ENCODE data around the gene SLC6A8.
"Not testable (repeated sequence)": the region's sequence is repeated elsewhere in the genome, so short reads cannot be mapped to it uniquely, and the experiment has no call there.

SLC6A8 gene

DNA sequence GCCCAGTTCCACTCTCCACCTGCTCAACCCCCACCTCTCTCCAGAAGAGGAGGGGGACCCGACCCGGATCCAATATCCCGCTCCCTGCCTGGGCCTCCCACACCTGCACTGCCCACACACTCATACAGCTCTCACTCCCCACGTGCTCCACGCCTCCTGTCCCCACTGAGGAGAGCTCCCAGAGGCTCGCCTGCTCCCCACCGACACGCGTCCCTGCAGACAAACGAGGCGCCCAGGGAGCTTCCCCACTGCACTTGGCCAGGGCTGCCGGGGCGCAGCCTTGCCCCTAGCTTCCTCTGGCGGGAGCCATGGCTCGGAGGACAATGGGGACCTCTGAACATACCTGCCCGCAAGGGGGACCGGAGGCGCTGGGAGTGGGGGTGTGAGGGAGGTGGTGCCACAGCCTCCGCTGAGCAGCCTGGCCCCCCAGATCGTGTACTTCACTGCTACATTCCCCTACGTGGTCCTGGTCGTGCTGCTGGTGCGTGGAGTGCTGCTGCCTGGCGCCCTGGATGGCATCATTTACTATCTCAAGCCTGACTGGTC lies 5.0 kb downstream of the SLC6A8 start:
- in situ Hi-C loops (cut with MboI; ENCODE audit: low sequenced_read_pairs): no loop called here

DNA sequence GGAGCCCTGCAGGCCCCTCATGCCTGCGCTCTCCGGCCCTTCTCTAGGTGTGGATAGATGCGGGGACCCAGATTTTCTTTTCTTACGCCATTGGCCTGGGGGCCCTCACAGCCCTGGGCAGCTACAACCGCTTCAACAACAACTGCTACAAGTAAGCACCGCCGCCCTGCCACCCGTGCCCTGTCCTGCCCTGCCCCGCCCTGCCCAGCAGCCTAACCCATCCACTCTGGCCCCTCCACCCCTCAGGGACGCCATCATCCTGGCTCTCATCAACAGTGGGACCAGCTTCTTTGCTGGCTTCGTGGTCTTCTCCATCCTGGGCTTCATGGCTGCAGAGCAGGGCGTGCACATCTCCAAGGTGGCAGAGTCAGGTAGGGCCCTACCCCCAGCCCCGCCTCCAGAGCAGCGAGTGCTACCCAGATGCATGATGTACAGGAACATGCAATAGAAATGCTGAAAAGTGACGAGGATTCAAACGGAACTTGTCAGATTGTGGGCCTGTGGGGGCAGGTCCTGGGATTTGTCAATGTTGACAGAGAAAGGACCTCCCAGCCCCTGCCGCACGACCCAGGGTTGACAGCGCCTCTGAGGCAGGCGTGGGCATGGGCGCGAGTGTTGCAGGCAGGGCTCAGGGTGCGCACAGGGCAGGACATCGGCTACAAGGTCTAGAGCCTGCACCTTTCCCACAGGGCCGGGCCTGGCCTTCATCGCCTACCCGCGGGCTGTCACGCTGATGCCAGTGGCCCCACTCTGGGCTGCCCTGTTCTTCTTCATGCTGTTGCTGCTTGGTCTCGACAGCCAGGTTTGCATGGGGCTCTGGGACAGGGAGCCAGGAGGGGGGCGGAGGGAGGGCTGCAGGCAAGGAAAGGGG lies 5.7 kb downstream of the SLC6A8 start:
- in situ Hi-C loops (cut with MboI; ENCODE audit: low sequenced_read_pairs): no loop called here

- in situ Hi-C loops (cut with MboI; ENCODE audit: low sequenced_read_pairs): not testable (repeated sequence)
These were observed 6.5 kb downstream of the SLC6A8 start for GRCh38 chrX:153694256-153694655.

GRCh38 chrX:153694687-153695270 lies 7.1 kb downstream of the SLC6A8 start:
- in situ Hi-C loops (cut with MboI; ENCODE audit: low sequenced_read_pairs): no loop called here

GRCh38 chrX:153696100-153696499 lies 8.4 kb downstream of the SLC6A8 start:
- in situ Hi-C loops (cut with MboI; ENCODE audit: low sequenced_read_pairs): no loop called here

DNA sequence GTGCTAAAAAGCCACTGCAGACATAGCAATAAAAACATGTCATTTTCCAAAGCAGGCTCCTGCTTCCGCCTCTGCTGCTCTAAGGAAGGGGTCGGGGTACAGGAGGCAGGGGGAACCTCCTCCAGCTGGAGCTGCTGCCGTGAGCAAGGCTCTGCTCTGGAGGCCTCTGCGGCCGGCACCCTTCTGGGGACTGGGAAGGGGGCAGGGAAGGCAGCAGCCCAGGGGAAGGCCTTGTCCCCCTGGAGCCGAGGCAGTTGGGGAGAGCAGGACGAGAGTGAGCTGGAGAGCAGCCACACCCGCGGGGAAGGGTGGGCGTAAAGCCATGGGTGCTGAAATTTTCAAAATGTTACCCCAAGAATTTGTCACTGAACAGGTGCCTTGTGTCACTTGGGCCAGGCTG lies 8.8 kb downstream of the SLC6A8 start:
- in situ Hi-C loops (cut with MboI; ENCODE audit: low sequenced_read_pairs): not testable (repeated sequence)

DNA sequence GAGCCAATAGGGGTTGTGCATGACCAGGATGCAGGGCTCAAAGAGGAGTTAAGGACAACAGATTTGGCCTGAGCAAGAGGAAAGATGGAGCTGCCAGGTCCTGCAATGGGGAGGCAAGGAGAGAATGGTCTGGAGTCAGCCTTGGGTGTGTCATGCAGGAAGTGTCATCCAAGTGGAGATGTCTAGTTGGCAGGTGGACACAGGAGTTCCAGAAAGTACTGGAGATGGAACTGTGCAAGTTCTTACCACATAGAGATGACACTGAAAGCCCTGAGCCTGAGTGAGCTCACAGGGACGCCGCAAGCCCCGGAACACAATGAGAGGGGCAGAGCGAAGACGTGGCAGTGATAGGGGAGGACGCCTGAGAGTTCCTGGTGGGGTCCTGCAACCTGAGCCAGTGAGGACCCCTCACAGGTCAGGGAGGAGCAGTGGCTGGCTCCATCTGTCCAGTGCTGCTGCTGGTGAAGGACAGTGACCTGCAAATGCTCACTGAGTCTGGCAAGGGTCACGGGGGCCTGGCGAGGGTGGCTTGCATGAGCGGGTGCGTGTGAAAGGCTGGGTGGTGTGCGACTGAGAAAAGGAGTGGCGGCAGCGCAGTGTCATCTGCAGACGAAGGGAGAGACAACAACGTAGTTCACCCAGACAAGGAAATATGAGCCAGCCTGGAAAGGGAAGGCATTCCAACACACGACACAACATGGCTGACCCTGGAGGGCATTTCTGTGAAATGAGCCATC lies 9.4 kb downstream of the SLC6A8 start:
- in situ Hi-C loops (cut with MboI; ENCODE audit: low sequenced_read_pairs): not testable (repeated sequence)

DNA sequence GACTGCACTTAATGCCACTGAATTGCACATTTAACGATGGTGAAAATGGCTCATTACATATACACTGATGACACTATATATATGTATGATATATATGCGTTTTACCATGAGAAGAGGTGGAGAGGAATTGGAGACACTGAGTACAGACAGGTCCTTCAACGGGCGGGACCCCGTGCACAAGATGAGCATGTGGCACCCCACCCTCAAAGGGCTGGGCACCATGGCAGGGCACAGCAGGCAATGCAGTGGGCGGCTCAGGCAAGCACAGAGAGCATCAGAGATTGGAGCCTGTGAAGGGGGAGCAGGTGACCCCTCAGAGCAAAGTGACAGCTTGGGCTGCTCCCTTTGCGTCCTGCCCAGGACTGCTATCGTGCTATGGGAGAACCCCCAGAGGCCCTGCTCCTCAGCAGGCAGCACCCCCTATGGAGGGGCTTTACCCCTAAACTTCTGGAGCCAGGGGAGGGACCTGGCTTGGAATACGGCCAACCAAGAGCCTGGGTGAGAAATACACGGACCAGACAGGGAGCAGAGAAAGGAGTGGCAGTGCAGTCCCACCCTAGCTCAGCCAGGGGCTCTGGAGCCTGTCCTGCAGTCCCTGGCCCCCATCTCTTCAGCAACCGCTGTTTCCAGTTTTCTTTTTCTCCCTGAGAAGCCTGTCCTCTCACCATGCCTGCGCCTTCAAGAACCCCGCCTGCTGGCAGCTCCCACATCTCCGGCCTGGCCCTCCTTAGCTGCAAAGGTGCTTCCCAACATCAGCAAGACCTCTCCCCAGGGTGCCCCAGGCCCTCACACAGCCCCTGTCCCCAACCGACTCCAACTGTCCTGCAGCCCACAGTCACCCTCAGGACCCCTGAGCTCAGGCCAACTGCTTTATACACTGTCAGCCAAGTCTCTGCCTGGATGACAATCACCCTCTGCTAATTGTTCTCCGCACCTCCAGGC lies 10.5 kb downstream of the SLC6A8 start:
- in situ Hi-C loops (cut with MboI; ENCODE audit: low sequenced_read_pairs): no loop called here

GRCh38 chrX:153699210-153699783 lies 11.6 kb downstream of the SLC6A8 start:
- in situ Hi-C loops (cut with MboI; ENCODE audit: low sequenced_read_pairs): not testable (repeated sequence)

GRCh38 chrX:153699784-153700371 lies 12.2 kb downstream of the SLC6A8 start:
- in situ Hi-C loops (cut with MboI; ENCODE audit: low sequenced_read_pairs): not testable (repeated sequence)

DNA sequence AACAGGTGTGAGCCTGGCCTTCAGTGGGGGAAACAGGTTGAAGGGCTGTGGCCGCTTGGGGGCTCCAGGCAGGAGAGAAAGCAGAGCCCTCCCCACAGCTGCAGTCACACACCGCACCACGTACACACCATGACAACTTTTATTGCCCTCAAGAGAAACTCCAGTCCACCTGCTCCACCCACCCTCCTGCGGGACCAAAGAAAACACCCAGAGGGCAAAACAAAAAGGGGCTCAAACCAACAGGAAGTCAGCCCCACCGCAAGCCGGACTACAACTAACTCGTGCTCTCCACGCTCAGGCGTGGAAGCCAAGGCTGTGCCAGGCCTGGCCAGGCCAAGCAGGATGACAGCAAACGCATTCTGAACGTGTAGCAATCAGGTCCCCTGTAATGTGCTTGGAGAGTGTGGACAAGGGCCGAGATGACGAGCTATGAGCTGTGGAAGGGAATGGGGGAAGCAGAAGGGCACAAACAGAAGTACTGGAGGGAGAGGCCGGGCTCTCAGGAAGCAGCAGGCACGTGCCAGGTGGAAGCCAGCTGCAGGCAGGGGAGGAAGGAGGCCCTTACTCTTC lies 12.7 kb downstream of the SLC6A8 start:
- in situ Hi-C loops (cut with MboI; ENCODE audit: low sequenced_read_pairs): no loop called here

DNA sequence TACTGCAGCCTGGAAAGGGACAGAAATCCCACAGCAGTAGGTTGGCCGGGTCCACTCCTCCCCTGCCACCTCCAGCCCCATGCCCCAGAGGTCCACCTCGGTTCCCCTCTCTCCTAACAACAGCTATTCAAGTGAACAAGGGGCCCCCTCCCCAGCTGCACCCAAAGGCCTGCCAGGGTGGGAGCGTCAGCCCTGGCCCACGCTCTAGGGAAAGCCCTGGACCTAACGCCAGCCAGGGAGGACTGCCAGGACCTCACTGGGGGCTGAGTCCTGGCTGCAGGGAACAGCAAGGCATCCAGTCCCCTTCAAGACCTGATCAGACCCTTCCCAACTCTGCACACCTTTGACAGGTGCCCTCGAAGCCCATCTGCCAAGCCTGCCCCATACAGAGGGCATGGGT lies 13.2 kb downstream of the SLC6A8 start:
- in situ Hi-C loops (cut with MboI; ENCODE audit: low sequenced_read_pairs): no loop called here

GRCh38 chrX:153701706-153702105 lies 14.0 kb downstream of the SLC6A8 start:
- in situ Hi-C loops (cut with MboI; ENCODE audit: low sequenced_read_pairs): no loop called here

- in situ Hi-C loops (cut with MboI; ENCODE audit: low sequenced_read_pairs): no loop called here
These were observed 14.8 kb downstream of the SLC6A8 start for GRCh38 chrX:153702336-153703035.

GRCh38 chrX:153703036-153703370 lies 15.3 kb downstream of the SLC6A8 start:
- in situ Hi-C loops (cut with MboI; ENCODE audit: low sequenced_read_pairs): no loop called here

GRCh38 chrX:153704021-153704526 lies 16.3 kb downstream of the SLC6A8 start:
- in situ Hi-C loops (cut with MboI; ENCODE audit: low sequenced_read_pairs): no loop called here

DNA sequence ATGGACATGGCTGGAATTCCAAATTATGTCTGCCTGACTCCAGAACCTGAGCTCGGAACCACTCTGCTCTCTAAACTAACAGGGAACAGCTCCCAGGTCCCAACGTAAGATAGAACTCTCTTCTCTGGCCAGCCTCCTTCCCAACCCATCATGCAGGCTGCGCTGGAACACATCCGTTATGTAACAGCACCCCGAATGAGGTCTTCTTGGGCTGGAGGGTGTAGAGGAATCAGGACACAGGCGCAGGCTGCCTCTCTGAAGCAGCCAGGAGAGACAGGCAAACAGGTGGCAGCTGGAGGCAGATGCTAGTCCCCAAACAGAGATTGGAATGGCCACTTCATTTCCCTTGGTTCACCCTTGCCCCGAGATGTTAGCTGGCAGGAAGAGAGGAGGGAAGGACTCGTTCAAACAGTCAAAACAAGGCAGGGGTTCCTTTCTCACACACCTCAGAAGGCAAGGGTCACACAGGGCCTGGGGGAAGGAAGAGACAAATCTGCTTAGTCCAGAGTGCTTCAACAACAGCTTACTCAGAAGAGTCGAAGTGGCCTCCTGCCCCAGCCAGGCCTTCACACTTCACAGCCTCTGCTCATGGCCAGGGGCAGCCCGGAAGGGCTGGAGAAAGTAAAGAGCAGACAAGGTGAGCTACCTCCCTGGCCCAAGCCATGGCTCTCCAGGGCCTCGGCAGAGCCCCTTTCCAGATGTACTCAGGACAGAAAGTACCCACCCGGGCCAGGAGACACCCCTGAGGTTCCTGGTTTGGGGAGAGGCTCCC lies 17.1 kb downstream of the SLC6A8 start:
- in situ Hi-C loops (cut with MboI; ENCODE audit: low sequenced_read_pairs): not testable (repeated sequence)

Data from hTERT RPE-1 (cell line).